Thyroid gland (tissue), 4 donors: ENCODE data around the gene KIAA1210.

Experiments used
- POLR2A ChIP-seq, 2 donors: fragments of 450-650 bp; IDR thresholded peaks; one replicate each; pipeline ENCODE4 v1.6.1; 2017; ENCODE audit warnings: antibody characterized with exemption in 2 of 2, mild to moderate bottlenecking in 2 of 2, moderate library complexity in 1 of 2
- TF ChIP-seq, protein P1 (sequence below), 6 experiments: fragments of 200-600 bp in 3 of 6; fragments of 450-650 bp in 3 of 6; sonication (generic) in 3 of 6; IDR thresholded peaks; one replicate each; pipeline ENCODE4 v1.5.1; 2016 to 2019; ENCODE audit warnings: antibody characterized with exemption in 6 of 6, mild to moderate bottlenecking in 2 of 6, inconsistent platforms in 1 of 6, moderate library complexity in 1 of 6

DNA sequence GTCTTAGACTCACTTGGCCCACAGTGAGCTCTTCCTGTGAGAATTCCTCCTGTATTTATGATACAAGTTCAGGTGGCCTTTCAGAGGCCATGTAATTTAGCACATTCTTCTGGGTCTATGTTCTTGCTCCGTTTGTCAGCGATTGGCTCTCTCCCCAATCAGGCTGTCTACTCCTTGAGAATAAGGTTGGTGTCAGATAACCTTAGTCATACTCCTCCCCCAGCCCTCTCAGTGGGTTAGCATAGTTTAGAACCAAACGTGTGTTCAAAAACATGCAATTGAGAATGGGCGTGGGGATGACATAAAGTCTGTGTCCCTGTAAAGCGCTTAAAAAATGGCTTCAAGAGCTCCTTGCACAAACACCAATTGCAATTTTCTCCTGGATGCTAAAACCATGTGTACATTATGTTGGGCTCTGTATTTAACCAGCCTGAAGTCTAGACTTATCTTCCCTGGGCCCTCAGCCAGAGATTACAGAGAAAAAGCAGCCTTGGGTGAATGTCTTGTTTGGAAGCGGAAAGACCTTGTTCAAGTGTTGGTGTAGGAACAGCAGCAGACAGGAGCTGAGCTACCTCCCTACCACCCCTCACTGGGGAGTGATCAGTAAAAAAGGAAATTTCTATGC is 64.8 kb downstream of the KIAA1210 start:
- TF ChIP-seq, protein P1, sequence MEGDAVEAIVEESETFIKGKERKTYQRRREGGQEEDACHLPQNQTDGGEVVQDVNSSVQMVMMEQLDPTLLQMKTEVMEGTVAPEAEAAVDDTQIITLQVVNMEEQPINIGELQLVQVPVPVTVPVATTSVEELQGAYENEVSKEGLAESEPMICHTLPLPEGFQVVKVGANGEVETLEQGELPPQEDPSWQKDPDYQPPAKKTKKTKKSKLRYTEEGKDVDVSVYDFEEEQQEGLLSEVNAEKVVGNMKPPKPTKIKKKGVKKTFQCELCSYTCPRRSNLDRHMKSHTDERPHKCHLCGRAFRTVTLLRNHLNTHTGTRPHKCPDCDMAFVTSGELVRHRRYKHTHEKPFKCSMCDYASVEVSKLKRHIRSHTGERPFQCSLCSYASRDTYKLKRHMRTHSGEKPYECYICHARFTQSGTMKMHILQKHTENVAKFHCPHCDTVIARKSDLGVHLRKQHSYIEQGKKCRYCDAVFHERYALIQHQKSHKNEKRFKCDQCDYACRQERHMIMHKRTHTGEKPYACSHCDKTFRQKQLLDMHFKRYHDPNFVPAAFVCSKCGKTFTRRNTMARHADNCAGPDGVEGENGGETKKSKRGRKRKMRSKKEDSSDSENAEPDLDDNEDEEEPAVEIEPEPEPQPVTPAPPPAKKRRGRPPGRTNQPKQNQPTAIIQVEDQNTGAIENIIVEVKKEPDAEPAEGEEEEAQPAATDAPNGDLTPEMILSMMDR (IDR thresholded peaks at IDR 0.05), result no peak
- no peak for TF ChIP-seq POLR2A (IDR thresholded peaks at IDR 0.05)
